Measurements from ENCODE around the gene GRM8. TPM values are rescaled to one million over a fixed set of nuclear protein-coding genes. Genes with fewer than 3 reads are reported as not detected.

GRM8 gene
- total RNA-seq, 1 experiment from 2014 or later = 0.27 TPM

DNA sequence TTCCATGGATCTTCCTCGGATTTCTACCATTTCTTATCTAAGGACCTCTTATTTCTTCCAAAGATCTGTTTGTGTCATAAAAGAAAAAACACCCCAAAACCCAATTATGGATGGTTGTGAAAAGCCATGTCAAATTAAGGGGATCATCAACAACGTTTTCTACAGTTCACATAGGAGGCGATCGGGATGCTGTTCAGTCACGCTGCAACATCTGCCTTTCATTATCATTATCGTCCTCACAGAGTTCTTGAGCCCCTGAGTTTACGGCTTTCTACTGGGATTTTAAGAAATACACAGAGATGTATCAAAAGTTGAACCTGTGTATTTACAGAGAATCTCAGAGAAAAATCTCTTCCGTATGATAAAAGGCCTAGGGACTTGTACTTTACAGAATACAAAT lies 101.4 kb downstream of the GRM8 start:
- no peak for DNase-seq (ENCODE audit: low read depth)

DNA sequence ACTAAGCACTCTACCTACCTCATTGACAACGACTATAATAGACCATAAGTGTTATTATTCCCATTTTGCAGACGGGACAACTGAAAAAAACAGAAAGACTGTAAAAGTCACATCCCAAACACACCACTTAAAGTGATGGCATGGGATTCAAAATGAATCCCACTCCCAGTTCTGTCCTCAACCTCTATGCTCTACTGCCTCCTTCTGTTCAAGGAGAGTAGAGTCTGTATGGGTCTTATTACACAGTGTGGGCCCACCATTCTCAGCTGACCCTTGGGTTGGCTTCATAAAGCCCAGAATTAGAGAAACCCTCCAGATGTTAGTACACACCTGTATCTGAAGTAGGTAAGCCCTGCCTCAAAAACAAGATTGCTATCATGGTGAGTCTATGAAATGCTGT lies 102.2 kb downstream of the GRM8 start:
- DNase-seq (ENCODE audit: low read depth) = no peak

DNA sequence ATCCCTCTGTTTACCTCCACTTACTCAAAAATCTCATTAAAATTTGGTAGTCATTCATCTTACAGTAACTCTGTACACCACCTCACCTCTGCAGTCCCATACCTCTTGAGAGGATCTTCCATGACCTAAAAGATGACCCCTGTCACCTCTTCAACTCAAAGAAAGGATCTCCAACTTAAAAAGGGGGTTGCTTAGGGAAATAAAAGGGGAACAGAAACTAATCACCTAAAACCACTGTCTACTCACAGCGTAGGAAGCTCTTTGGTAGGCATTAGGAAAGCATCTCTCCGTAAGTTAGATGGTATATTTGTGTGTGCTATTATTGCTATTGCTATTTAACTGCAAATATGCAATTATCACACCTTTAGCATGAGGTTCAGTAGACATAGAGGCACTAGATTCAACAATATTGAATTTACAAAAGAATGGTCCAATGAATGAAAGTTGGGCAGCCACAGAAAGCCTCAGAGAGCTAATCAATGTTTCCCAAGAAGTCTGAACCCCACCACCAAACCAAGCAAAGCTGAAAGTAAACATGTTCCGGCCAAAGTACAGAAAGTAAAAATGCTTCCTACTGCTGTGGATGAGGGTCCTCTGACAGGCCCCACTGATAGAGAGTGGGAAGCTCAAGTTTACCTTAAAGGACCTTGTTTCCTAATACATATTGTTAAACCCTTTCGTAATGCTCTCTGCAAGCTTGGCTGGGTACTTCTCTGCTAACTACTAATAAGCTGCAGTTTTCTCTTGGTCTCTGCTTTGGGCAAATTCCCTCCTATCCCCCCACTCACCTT lies 105.8 kb downstream of the GRM8 start:
- DNase-seq (ENCODE audit: low read depth) = no peak

DNA sequence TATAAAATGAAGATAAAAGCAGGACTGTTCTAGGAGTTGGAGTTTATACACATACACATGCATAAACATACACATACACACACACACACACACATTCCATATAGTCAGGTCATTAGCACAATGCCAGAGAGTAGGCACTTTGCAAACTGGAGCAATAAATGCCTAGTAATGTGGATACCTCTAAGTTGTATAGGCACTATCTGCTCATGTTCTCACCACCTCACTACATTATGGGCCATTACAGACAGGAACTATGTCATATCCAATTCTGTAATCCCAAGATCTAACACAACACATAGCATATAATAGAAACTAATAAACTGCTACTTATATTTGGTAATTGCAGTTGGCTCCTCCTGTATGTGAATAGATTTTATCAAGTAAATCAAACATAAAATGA lies 115.6 kb downstream of the GRM8 start:
- no peak for DNase-seq (ENCODE audit: low read depth)

DNA sequence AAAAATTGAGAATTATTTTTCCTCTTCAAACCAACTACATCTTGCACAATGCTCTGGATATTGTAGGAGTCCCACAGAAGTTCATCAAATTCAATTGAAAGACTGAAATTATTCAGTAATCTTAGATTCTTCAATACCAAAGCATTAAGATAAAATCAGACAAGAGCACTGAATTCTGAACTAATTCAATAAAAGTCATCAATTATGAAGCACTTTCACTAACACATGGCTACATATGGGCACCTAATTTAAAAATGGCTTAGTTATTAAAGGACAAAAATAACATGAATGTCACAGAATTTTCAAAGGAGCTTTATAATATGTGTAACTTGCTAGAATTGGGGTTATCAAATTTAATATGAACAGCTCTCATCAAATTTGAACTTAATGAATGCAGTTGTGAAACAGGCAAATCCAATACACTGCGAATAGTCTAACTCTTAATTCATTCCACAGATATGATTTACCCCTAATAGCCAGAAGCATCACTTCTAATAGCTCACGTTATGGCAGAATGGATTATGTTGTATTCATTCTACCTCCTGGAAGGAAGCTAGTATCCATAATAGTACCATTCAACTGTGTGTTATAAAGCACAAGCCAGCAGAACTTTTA lies 116.8 kb downstream of the GRM8 start:
- no peak for DNase-seq (ENCODE audit: low read depth)

DNA sequence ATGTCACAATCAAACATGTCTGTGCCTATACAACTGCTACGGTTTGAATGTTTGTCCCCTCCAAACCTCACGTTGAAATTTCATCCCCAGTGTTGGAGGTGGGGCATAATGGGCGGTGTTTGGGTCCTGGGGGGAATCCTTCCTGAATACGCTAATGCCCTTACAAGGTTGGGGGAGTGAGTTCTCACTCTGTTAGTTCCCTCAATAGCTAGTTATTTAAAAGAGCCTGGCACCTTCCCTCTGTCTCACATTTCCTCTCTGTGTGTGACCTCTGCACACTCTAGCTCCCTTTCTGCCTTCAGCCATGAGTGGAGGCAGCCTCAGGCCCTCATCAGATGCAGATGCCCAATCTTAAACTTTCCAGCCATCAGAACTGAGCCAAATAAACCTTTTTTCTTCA lies 129.5 kb downstream of the GRM8 start:
- DNase-seq (ENCODE audit: low read depth) = no peak

DNA sequence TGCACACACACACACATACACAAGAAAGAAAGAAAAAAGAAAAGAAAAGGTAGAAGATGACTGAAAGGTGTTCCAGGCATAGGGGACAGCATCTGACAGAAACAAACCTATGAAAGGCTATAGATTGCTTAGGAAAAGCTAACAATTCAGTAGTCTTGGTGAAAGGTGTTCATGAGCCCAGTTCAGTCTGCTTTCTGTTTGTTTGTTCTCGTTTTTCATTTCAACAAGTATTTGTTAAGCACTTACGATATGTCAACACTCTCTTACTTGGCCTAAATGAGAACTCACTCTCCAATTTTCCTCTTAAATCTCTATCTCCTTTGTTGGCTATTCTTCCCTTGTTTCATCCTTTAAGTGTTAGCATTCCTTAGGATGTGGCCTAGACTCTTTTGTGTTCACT lies 133.2 kb downstream of the GRM8 start:
- no peak for DNase-seq (ENCODE audit: low read depth)

DNA sequence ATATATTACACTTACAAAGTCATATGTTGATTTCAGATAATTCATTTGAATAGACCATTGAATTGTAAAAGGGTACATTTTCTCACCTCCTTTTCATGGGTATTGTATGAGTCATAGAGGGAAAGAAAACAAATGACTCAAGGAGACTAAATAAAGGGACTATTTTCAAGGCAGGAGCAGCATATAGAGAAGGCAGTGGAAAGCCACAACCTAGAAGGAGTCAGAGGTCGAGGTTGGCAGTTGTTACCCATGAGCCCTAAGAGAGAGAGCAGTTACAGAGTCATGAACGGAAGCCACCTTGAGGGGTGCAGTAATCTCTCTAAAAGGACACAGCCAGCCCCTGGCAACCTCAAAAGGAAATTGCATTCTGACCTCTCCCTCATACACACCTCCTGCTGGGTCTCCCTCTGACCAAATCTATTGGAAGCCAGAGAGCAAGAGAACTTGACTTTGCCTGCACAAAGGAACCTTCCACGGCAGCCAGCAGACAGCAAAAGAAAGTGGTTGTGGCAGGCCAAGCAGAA lies 137.9 kb downstream of the GRM8 start:
- DNase-seq (ENCODE audit: low read depth) = peak; percentile 38

DNA sequence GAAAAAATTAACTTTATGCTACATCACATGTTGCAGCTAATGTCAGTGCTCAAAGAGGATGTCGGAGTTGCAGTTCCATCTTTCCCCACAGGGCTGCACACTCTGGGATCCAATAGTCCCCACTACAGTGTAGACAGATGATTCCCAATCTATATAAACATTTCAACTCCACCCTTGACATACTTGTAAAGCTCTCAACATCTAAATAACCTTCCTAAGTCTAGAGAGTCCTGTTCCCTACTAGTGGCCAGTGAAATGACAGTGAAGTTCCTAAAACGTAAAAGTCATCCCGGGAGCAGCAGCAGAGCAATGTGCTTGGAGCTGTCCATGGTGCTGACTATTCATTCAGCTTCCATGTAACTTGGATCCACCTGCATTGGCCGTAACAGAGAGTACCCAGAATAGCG lies 145.1 kb downstream of the GRM8 start:
- peak; percentile 56 for DNase-seq (ENCODE audit: low read depth)

DNA sequence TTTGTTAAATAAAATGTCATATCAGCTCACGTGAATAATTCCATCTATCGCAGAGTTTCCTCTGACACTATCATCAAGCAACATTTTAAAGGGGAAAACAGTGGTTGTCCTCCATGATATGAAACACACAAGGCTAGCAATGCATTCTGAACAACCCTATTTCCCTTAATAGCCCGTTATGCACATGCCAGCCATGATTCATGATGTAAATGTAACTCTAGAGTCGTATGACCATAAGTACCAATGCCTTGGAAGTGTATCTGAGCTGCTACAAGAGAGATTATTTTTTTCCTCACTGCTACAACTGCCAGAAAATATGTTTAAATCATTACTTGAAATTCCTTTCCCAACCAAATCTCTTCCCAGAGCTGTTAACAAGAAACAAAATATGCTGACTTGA lies 159.4 kb downstream of the GRM8 start:
- no peak for DNase-seq (ENCODE audit: low read depth)

DNA sequence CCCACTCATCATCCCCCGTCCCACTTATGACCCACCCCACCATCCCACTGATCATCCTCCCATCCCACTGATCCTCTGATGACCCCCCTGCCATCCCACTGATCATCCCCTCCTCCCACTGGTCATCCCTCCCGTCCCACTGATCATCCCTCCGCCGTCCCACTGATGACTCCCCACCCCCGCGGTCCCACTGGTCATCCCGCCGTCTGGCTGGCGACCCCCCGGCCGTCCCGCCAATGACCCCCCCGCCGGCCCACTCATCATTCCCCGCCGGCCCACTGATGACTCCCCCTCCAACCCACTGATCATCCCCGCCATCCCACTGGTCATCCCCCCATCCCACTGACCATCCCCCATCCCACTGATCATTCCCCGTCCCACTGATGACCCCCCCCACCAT lies 161.1 kb downstream of the GRM8 start:
- DNase-seq (ENCODE audit: low read depth) = no peak

DNA sequence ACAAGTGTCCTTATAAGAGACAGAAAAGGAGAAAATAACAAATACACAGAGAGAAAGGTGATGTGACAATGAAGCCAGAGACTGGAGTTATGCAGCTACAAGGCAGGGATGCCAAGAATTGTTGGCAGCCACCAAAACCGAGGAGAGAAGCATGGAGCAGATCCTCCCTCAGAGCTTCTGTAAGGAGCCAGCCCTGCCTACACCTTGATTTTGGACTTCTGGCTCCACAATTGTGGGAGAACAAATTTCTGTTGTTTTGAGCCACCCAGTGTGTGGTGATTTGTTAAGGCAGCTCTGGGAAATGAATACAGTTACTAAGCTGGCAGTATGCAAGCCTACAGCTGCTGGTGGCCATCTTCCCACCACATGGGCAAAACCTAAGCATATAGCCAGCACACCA lies 163.6 kb downstream of the GRM8 start:
- DNase-seq (ENCODE audit: low read depth) = no peak

DNA sequence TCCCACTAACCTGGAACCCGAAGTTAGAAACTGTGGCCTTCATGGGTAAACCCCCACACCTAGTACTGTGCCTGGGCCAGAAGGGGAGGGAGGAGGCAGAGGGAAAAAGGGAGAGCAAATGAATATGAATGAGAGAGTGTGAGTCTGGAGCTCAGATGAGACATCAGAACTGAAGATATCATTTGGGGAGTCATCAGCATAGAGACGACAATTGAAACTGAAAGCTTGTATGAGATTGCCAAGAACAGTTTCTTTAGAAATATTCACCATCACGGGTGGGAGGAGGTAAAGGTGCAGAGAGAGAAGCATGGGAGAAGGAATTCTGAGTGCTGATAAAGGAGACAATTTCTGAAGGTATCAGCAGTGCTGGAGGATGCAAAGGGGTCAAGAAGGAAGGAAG lies 171.2 kb downstream of the GRM8 start:
- no peak for DNase-seq (ENCODE audit: low read depth)

DNA sequence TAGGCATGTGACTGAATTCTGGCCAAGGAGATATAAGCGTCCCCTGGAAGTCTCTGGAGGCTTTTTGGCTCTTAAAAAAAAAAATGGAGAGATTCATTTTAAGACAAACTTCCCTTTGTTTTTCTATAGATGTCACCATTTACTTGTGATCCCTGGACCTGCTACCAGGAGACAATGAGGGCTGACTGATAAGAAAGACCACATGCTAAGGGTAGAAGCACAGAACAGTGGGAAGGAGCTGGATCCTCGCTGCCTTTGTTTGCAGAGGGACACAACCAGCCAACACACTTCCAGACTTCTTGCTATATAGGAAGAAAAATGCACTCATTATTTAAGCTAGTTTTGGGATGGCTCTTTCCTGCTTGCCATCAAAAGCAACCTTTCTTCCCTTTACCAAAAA lies 172.2 kb downstream of the GRM8 start:
- no peak for DNase-seq (ENCODE audit: low read depth)

DNA sequence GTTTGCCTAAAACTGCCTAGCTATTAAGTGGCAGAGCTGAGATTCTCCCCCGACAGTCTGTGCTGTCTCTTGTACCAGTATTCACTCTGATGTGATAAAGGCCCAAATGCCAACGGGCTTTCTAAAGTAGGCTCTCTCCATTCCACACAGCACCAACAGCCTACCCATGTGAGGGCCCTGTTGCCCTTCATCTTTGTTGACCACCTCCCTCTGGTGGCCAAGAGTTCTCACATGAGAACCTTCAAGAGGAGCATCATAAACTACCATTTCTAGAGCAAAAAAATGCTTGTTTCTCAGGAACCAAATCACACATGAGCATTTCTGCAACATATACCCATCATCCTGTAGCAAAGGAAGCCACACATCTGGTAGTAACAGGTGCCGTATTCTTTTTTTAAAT lies 185.8 kb downstream of the GRM8 start:
- DNase-seq (ENCODE audit: low read depth) = peak; percentile 3

DNA sequence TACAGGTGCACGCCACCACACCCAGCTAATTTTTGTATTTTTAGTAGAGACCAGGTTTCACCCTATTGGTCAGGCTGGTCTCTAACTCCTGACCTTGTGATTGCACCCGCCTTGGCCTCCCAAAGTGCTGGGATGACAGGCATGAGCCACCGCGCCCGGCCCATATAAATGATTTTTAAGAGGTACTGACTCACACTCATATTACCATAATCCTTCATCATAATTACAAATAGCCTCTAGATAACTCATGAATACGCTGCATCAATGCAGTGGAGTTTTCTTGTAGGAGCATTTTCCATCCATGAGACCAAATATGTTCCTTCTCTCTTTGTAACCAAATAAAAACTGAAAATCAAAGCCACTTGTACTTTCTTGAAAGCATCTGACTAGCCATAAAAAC lies 193.3 kb downstream of the GRM8 start:
- DNase-seq (ENCODE audit: low read depth) = no peak

DNA sequence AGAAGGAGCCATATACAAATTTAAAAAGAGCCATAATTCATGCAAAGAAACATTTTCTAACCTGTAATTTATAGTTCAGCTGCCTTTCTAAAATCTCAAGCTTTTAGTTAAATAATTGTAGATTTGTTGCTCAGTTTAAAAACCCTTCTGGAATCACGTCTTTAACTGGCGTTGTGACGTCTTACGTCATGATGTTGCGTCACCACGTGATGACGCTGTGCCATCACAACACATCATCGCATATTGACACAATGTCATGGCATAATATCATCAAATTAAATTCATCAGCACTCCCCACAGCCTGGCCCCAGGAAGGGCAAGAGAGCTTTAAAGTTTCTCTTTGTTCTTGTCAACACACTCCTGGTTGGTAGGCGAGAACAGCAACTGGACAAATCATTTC lies 194.8 kb downstream of the GRM8 start:
- DNase-seq (ENCODE audit: low read depth) = peak; percentile 18

DNA sequence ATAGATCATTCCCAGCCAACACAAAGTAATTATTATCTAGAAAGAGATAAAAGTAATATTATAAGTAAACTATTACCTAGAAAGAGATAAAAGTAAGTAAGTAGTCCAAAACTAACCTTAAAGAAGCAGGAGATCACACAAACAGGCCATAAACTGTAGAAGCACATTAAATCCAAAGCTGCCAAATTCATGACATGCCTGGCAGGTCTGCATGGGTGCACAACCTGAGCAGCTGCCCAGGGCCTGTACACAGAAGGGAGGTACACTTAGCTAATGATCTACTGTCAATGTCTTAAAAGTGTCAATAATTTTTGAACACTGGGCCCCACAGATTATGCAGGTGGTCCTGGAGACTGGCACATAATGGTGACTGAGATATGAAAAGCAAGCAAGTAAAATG lies 196.5 kb downstream of the GRM8 start:
- no peak for DNase-seq (ENCODE audit: low read depth)

DNA sequence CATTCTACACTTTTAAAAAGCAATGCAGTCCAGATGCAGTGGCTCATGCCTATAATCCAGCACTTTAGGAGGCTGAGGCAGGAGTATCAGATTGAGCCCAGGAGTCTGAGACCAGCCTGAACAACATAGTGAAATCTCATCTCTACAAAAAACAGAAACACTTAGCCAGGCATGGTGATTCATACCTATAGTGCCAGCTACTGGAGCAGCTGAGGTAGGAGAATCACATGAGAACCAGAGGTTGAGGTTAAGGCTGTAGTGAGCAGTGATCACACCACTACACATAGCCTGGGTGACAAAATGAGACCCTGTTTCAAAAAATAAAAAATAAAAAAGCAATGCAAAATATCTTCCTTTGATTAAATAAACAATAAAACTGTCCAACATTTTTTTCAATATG lies 205.2 kb downstream of the GRM8 start:
- peak; percentile 8 for DNase-seq (ENCODE audit: low read depth)

DNA sequence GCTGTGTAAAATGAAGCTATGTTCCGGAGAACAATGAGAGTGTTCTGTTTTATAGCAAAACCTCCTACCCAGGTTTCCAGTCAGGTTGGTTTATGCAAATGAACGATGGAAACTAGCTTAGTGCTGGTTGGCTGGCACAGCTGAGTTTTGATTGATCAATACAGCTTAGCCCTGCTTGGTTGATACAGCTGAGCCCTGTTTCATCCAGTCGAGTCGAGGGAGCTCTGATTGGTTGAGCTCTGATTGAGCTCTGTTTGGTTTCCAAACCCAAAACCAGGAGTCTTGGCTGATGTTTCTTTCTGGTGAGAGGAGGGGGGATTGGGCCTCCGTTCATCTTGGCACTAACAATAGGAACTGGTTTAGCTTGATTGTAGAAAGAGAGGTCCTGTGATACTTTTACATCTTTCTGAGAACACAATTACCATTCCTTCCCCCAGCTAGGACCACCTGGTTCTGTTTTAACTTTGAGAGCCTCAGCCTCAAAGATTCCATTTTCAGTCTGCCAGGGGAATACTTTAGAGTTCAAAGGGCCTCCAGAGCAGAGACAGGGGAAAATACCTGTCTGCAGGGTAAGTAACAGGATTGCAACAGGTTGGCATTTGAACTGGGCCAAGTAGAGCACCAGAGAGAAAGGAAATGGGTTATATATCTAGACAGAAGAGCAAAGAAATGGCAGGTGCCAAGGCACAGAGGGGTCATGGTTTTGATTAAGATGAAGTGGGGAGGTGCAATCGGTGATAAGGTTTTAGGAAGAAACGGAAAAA lies 210.9 kb downstream of the GRM8 start:
- DNase-seq (ENCODE audit: low read depth) = no peak

DNA sequence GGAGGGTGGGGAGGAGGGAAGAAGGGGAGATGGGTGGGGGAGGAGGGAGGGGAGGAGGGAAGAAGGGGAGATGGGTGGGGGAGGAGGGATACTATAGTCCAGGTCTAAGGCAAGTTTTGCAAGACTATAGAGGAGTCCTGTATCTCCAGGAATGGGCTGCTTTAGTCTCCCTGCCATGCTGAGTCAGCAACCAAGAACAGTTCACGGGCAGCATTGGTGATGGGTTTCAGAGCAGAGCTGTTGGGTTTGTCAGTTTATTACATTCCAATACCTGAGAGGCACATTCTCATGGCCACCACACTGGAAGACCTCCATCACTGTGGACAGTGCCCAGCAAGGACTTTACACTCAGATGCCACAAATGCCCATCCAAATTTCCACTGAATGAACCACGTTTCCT lies 212.7 kb downstream of the GRM8 start:
- no peak for DNase-seq (ENCODE audit: low read depth)

DNA sequence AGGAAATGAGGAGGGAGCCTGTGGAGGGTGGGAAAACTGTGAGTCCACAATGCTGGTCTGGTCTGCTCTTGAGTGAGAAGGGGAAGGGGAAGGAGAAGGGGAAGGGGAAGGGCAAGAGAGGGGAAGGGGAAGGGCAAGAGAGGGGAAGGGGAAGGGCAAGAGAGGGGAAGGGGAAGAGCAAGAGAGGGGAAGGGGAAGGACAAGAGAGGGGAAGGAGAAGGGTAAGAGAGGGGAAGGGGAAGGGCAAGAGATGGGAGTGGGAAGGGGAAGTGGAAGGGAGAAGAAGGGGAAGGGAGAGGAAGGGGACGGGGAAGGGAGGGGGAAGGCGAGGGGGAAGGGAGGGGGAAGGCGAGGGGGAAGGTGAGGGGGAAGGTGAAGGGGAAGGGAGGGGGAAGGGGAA lies 213.2 kb downstream of the GRM8 start:
- DNase-seq (ENCODE audit: low read depth) = no peak
